ENCODE data around the gene CCDC33. TPM values are rescaled to one million over a fixed set of nuclear protein-coding genes. Genes with fewer than 3 reads are reported as not detected.

Gene CCDC33
- total RNA-seq, 2 experiments from 2014 or later: not detected

GRCh38 chr15:74304431-74304830 lies 68.3 kb downstream of the CCDC33 start:
- ChIA-PET CTCF (interaction anchor here (0.6 to 1.2 kb wide), 4 partner anchors 16 to 318 kb away, joined by 3 read pairs; no protein-coding TSS in a partner anchor), POLR2A (no interaction called here)

- POLR2A ChIA-PET: no interaction called here
- CTCF ChIA-PET: interaction anchor here (0.7 to 1.2 kb wide), 2 partner anchors 12 to 17 kb away, joined by 3 read pairs; no protein-coding TSS in a partner anchor
Measured at GRCh38 chr15:74305687-74306086, 69.6 kb downstream of the CCDC33 start.

- ChIA-PET POLR2A (no interaction called here), CTCF (interaction anchor here (0.9 to 2.3 kb wide), 4 partner anchors 13 to 185 kb away, joined by 3 to 18 read pairs (median 5); no protein-coding TSS in a partner anchor)
Measured at GRCh38 chr15:74306781-74307217, 70.7 kb downstream of the CCDC33 start.

GRCh38 chr15:74307827-74308811 lies 72.0 kb downstream of the CCDC33 start:
- CTCF ChIA-PET: interaction anchor here (0.7 to 2.3 kb wide), 10 partner anchors 10 to 186 kb away, joined by 3 to 18 read pairs (median 4); no protein-coding TSS in a partner anchor
- POLR2A ChIA-PET: no interaction called here

GRCh38 chr15:74311734-74312444 lies 75.8 kb downstream of the CCDC33 start:
- ChIA-PET POLR2A (no interaction called here), CTCF (interaction anchor here (0.6 kb wide), 1 partner anchor 8 kb away, joined by 3 read pairs; no protein-coding TSS in a partner anchor)

- ChIA-PET POLR2A (no interaction called here), CTCF (no interaction called here)
Measured at GRCh38 chr15:74312445-74313007, 76.4 kb downstream of the CCDC33 start.

GRCh38 chr15:74313889-74314288 lies 77.8 kb downstream of the CCDC33 start:
- POLR2A ChIA-PET: no interaction called here
- CTCF ChIA-PET: interaction anchor here (0.9 to 1.3 kb wide), 2 partner anchors 179 to 192 kb away, joined by 3 to 4 read pairs; no protein-coding TSS in a partner anchor

GRCh38 chr15:74314795-74315438 lies 78.8 kb downstream of the CCDC33 start:
- POLR2A ChIA-PET: no interaction called here
- CTCF ChIA-PET: interaction anchor here (0.6 to 1.3 kb wide), 2 partner anchors 175 to 193 kb away, joined by 3 read pairs; no protein-coding TSS in a partner anchor

- POLR2A ChIA-PET: interaction anchor here (1.3 kb wide), 1 partner anchor 24 kb away, joined by 4 read pairs; no protein-coding TSS in a partner anchor
- CTCF ChIA-PET: interaction anchor here (0.9 to 1.2 kb wide), 2 partner anchors 188 to 1145 kb away, joined by 3 to 4 read pairs; no protein-coding TSS in a partner anchor
Measured at GRCh38 chr15:74315626-74316025, 79.5 kb downstream of the CCDC33 start.

GRCh38 chr15:74316141-74316540 lies 80.0 kb downstream of the CCDC33 start:
- ChIA-PET POLR2A (interaction anchor here (1.3 kb wide), 1 partner anchor 25 kb away, joined by 4 read pairs; no protein-coding TSS in a partner anchor), CTCF (interaction anchor here (0.9 to 1.2 kb wide), 2 partner anchors 188 to 1144 kb away, joined by 3 to 4 read pairs; no protein-coding TSS in a partner anchor)

- ChIA-PET CTCF (interaction anchor here (0.6 kb wide), 1 partner anchor 12 kb away, joined by 3 read pairs; no protein-coding TSS in a partner anchor), POLR2A (no interaction called here)
Measured at GRCh38 chr15:74317820-74318375, 81.8 kb downstream of the CCDC33 start.

- POLR2A ChIA-PET: no interaction called here
- CTCF ChIA-PET: no interaction called here
Measured at GRCh38 chr15:74318376-74319137, 82.4 kb downstream of the CCDC33 start.

- ChIA-PET POLR2A (no interaction called here), CTCF (no interaction called here)
Measured at GRCh38 chr15:74319138-74319460, 83.0 kb downstream of the CCDC33 start.

- CTCF ChIA-PET: interaction anchor here (0.7 to 3.9 kb wide), 6 partner anchors 8 to 191 kb away, joined by 3 to 31 read pairs (median 3); no protein-coding TSS in a partner anchor
- POLR2A ChIA-PET: interaction anchor here (0.6 kb wide), 1 partner anchor 314 kb away, joined by 3 read pairs; no protein-coding TSS in a partner anchor
Measured at GRCh38 chr15:74319596-74320351, 83.6 kb downstream of the CCDC33 start.

GRCh38 chr15:74320352-74321247 lies 84.5 kb downstream of the CCDC33 start:
- CTCF ChIA-PET: interaction anchor here (0.7 to 3.9 kb wide), 11 partner anchors 9 to 348 kb away, joined by 3 to 31 read pairs (median 3); no protein-coding TSS in a partner anchor

More at GRCh38 chr15:74320352-74321247, 84.5 kb downstream of the CCDC33 start:
- POLR2A ChIA-PET: no interaction called here

All from activated CD8-positive, alpha-beta memory T cell treated with anti-CD3 and anti-CD28 coated beads for 36 hours (primary cell).